Amniotic epithelial cell (primary cell): ENCODE measurements around the gene JUND.
A peak's percentile ranks its signal among the peaks of the same experiment; 100 is the strongest.

Source experiments
- DNase-seq: peaks from one replicate; pipeline ENCODE4 v3.0.0-alpha.2; 2010; ENCODE audit warnings: low read depth

JUND gene

GRCh38 chr19:18290302-18291018 is 9.0 kb upstream of the JUND start:
- peak; percentile 49 for DNase-seq

DNA sequence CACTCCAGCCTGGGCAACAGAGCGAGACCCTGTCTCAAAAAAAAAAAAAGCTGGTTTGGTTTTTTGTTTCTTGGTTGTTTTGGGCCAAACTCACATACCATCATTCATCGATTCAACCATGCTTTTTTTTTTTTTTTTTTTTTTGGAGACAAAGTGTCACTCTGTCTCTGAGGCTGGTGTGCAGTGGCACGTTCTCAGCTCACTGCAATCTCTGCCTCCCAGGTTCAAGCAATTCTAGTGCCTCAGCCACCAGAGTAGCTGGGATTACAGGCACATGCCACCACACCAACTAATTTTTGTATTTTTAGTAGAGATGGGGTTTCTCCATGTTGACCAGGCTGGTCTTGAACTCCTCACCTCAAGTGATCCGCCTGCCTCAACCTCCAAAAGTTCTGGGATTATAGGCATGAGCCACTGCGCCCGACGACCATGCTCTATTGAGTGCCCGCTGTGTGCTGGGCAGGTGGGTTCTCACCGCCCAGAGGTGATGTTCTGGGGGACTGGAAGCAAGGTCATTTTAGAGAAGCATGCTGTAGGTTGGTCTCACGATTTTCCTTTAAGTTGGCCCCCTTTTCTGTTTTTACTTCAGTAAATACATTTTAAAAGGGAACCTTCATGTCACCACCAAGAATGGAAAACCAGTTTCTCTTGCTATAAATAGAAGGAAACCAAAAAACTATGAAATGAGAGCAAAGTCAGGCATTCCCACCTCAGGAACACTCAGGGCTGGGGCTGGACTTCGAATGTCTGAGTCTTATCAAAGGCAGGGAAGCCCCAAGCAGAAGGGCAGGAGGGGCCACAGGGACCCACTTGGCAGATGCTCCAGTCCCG is 8.3 kb upstream of the JUND start:
- DNase-seq: no peak

DNA sequence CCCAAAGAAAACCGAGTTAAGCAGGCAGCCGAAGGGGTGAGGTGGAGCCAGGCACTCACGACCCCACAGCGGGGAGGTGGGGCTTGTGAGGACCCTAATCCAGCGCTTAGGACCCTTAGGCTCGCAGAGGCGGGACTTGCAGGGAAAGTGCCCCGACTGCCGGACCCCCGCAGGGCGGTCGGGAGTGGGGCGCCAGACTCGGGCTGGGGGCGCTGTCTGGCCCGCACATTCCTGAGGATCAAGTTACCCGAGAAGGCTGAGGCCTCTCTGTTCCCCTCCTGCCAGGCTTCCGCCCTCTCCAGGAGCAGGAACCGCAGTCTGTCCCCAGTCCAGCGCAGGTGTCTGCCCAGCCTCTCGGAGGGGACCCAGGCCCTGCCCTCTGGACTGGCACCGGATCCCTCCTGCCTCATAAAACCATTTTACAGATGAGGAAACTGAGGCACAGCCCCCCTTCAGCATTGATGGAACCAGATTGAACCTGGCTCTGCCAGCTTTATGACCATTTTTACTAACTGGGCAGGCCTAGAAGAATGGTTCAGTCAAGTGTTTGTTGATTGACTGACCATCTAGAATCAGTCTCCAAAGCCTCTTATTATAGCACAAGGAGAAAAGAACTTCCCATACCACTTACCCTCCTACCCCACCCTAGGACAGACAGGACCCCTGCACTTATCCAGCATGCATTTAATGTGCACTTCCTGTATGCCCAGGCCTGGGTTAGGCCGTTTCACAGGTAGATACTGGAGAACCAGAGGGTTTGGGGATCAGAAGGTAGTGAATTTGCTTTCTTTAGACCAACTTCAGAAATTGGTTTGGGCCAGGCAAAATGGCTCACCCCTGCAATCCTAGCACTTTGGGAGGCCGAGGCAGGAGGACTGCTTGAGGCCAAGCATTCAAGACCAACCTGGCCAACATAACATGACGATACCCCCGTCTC is 6.7 kb upstream of the JUND start:
- DNase-seq: peak; percentile 44

GRCh38 chr19:18286973-18287635 is 5.7 kb upstream of the JUND start:
- no peak for DNase-seq

- DNase-seq: no peak
Observed at GRCh38 chr19:18284712-18285360, 3.4 kb upstream of the JUND start.

DNA sequence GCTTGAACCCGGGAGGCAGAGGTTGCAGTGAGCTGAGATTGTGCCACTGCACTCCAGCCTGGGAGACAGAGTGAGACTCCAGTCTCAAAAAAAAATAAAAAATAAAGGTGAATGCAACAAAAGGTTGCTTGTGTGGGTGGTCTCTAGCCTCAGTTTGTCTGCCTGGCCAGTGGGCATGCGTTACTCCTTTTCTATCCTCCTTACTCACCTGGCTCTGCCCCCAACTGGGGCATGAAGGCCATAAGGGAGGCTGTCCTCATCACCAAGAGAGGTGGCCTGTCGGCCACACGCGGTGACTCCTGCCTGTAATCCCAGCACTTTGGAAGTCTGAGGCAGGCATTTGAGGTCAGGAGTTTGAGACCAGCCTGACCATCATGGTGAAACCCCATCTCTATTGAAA is 1.9 kb upstream of the JUND start:
- DNase-seq: no peak

GRCh38 chr19:18282788-18283141 is 1.3 kb upstream of the JUND start:
- DNase-seq: no peak

- DNase-seq: peak; percentile 89
Observed at GRCh38 chr19:18282021-18282787, 782 bp upstream of the JUND start.

DNA sequence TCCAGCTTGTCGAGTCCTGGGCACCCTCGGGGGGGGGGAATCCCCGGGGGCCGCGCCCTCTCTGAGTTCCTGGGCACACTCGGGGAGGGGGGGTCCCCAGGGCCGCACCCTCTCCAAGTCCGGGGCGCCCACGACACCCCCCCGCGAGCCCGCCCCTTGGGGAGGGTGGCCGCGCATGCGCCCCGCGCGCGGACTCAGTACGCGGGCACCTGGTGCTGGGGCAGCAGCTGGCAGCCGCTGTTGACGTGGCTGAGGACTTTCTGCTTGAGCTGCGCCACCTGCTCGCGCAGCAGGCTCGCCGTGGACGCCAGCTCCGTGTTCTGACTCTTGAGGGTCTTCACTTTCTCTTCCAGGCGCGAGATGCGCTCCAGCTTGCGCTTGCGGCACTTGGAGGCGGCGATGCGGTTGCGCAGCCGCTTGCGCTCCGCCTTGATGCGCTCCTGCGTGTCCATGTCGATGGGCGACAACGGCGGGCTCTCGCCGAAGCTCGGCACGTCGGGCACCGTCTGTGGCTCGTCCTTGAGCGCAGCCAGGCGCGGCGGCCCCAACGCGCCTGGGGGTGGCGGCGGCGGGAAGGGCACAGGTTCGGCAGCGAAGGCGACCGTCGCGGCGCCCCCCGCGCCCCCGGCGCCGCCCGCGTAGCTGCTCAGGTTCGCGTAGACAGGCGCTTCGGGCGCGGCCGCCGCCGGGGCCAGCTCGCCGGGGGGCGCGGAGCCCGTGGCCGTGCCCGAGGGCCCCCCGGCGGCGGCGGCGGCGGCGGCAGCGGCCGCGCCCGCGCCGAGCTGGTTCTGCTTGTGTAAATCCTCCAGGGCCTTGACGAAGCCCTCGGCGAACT is 958 bp downstream of the JUND start:
- peak; percentile 62 for DNase-seq

GRCh38 chr19:18279516-18280246 is 1.7 kb downstream of the JUND start:
- DNase-seq: peak; percentile 93

- DNase-seq: no peak
Observed at GRCh38 chr19:18279266-18279515, 2.2 kb downstream of the JUND start.

- DNase-seq: peak; percentile 55
Observed at GRCh38 chr19:18278521-18279265, 2.7 kb downstream of the JUND start.

- DNase-seq: peak; percentile 68
Observed at GRCh38 chr19:18274781-18275356, 6.6 kb downstream of the JUND start.

GRCh38 chr19:18274219-18274780 is 7.1 kb downstream of the JUND start, which contains the start of gene IQCN:
Gene IQCN, minus strand, starts transcription at chr19:18274452. Its CDS starts 4,974 bp downstream, at chr19:18269478.
- no peak for DNase-seq

DNA sequence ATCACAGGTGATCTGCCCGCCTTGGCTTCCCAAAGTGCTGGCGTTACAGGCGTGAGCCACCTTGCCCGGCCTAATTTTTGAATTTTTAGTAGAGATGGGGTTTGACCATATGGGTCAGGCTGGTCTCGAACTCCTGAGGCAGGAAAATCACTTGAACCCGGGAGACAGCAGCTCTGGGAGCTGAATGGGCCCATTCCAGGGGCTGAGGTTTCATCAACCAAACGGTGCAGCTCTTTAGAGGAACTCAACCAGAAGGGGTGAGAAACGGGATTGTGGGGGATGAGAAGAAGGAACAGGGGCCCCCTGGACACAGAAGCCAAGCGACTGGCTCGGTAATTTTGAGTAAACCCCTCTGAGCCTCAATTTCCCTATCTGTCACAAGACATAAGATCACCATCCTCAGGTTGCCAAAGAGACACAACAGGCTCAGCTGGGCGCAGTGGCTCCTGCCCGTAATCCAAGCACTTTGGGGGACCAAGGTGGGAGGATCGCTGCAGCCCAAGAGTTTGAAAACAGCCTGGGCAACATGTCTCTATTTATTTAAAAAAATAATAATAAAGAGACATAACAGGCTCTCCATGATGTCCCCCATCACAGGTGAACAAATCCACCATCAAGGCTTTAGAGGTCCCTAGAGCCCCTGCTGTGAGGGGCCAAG is 7.7 kb downstream of the JUND start:
- no peak for DNase-seq

DNA sequence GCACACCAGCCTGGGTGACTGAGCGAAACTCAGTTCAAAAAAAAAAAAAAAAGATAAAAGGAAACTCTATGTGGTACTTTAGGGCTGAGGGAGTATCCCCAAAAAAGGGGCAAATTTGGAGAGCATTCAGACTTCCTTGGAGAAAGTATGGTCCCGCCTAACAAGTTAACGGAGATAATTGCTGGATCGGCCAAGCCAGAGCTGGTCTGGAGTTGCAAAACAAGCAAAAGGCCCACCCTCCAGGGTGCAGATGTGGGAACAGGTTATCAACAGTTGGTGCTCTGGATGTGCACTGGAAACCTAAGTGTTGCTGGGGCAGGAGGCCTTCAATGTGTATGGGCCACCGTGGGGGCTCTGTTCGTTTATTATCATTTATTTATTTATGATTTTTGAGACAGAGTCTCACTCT is 10.0 kb downstream of the JUND start:
- DNase-seq: no peak

DNA sequence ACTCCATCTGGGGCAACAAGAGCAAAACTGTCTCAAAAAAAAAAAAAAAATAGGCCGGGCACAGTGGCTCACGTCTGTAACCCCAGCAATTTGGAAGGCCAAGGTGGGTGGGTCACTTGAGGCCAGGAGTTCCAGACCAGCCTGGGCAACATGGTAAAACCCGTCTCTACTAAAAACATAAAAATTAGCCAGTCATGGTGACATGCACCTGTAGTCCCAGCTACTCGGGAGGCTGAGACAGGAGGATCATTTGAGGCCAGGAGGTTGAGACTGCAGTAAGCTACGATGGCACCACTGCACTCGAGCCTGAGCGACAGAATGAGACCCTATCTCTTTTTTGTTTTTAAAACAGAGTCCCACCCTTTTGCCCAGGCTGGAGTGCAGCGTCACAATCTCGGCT is 11.1 kb downstream of the JUND start:
- no peak for DNase-seq
